ENCODE results near the gene NISCH. TPM values are rescaled to one million over a fixed set of nuclear protein-coding genes. Genes with fewer than 3 reads are reported as not detected.

Gene NISCH
- total RNA-seq, 1 experiment from 2014 or later: 62.2 TPM

- TF ChIP-seq CTCF (IDR thresholded peaks at IDR 0.05; ENCODE audit: insufficient read depth in 1 of 2, low read depth in 1 of 2, low read length in 1 of 2, severe bottlenecking in 1 of 2, unreplicated experiment in 1 of 2): no peak
- Histone ChIP-seq H3K9me3 (no peaks in the 10 kb centered on the region), H3K4me3 (ENCODE audit: low read depth, low read length) (no peak overlapping the region), H3K4me1 (peaks cover 7% of the 10 kb centered on the region), H3K27me3 (replicated peaks; ENCODE audit: control insufficient read depth, insufficient read depth, low read length) (no peaks in the 10 kb centered on the region), H3K36me3 (ENCODE audit: control insufficient read depth, insufficient read depth, low read length) (peaks cover 8% of the 10 kb centered on the region; the same call in 1 of the 2 replicates)
- no peak overlapping the region for H3K4me3 Mint-ChIP-seq (ENCODE audit: unreplicated experiment)
- ChIA-PET CTCF (interaction anchor here (0.5 kb wide), 1 partner anchor 67 kb away, joined by 4 read pairs; no protein-coding TSS in a partner anchor), POLR2A (no interaction called here)
- H3K4me1 Mint-ChIP-seq (ENCODE audit: low read depth, unreplicated experiment): peaks cover 13% of the 10 kb centered on the region
- no peaks in the 10 kb centered on the region for H3K27me3 Mint-ChIP-seq (ENCODE audit: insufficient read depth, unreplicated experiment)
- no peak for DNase-seq
- H3K9me3 Mint-ChIP-seq (ENCODE audit: unreplicated experiment): no peaks in the 10 kb centered on the region
- H3K36me3 Mint-ChIP-seq (ENCODE audit: insufficient read depth, unreplicated experiment): peaks cover 31% of the 10 kb centered on the region
- intact Hi-C loops (cut with micrococcal nuclease; ENCODE audit: unreplicated experiment): no loop called here
- no peak overlapping the region for H3K27ac Mint-ChIP-seq (ENCODE audit: unreplicated experiment)
- no TSS peak for BruUV-seq (replicated peaks)
Measured at GRCh38 chr3:52406791-52407510, 48.5 kb upstream of the NISCH start.

GRCh38 chr3:52407779-52408178 is 47.6 kb upstream of the NISCH start:
- no peaks in the 10 kb centered on the region for H3K9me3 Mint-ChIP-seq (ENCODE audit: unreplicated experiment)
- Histone ChIP-seq H3K27me3 (replicated peaks; ENCODE audit: control insufficient read depth, insufficient read depth, low read length) (no peaks in the 10 kb centered on the region), H3K4me1 (peaks cover 8% of the 10 kb centered on the region), H3K36me3 (ENCODE audit: control insufficient read depth, insufficient read depth, low read length) (peaks cover 8% of the 10 kb centered on the region; the same call in 1 of the 2 replicates), H3K9me3 (no peaks in the 10 kb centered on the region), H3K4me3 (ENCODE audit: low read depth, low read length) (no peak overlapping the region)
- no peak overlapping the region for H3K27ac Mint-ChIP-seq (ENCODE audit: unreplicated experiment)
- peaks cover 13% of the 10 kb centered on the region for H3K4me1 Mint-ChIP-seq (ENCODE audit: low read depth, unreplicated experiment)
- ChIA-PET POLR2A (no interaction called here), CTCF (no interaction called here)
- no peak for TF ChIP-seq CTCF (IDR thresholded peaks at IDR 0.05; ENCODE audit: insufficient read depth in 1 of 2, low read depth in 1 of 2, low read length in 1 of 2, severe bottlenecking in 1 of 2, unreplicated experiment in 1 of 2)
- no peak overlapping the region for H3K4me3 Mint-ChIP-seq (ENCODE audit: unreplicated experiment)
- H3K27me3 Mint-ChIP-seq (ENCODE audit: insufficient read depth, unreplicated experiment): no peaks in the 10 kb centered on the region
- intact Hi-C loops (cut with micrococcal nuclease; ENCODE audit: unreplicated experiment): no loop called here
- DNase-seq: no peak
- peaks cover 31% of the 10 kb centered on the region for H3K36me3 Mint-ChIP-seq (ENCODE audit: insufficient read depth, unreplicated experiment)
- no TSS peak for BruUV-seq (replicated peaks)

- CTCF ChIA-PET: no interaction called here
- DNase-seq: no peak
- no peaks in the 10 kb centered on the region for H3K9me3 ChIP-seq
- Mint-ChIP-seq H3K36me3 (ENCODE audit: insufficient read depth, unreplicated experiment) (peaks cover 26% of the 10 kb centered on the region), H3K4me3 (ENCODE audit: unreplicated experiment) (peak overlapping the region; percentile 81), H3K27ac (ENCODE audit: unreplicated experiment) (peak overlapping the region; percentile 92), H3K27me3 (ENCODE audit: insufficient read depth, unreplicated experiment) (no peaks in the 10 kb centered on the region), H3K9me3 (ENCODE audit: unreplicated experiment) (no peaks in the 10 kb centered on the region), H3K4me1 (ENCODE audit: low read depth, unreplicated experiment) (peaks cover 13% of the 10 kb centered on the region)
- H3K27me3 ChIP-seq (replicated peaks; ENCODE audit: control insufficient read depth, insufficient read depth, low read length): no peaks in the 10 kb centered on the region
- peaks cover 8% of the 10 kb centered on the region for H3K4me1 ChIP-seq
- POLR2A ChIA-PET: no interaction called here
- BruUV-seq (replicated peaks): no TSS peak
- H3K36me3 ChIP-seq (ENCODE audit: control insufficient read depth, insufficient read depth, low read length): peaks cover 8% of the 10 kb centered on the region; the same call in 1 of the 2 replicates
- no peak for TF ChIP-seq CTCF (IDR thresholded peaks at IDR 0.05; ENCODE audit: insufficient read depth in 1 of 2, low read depth in 1 of 2, low read length in 1 of 2, severe bottlenecking in 1 of 2, unreplicated experiment in 1 of 2)
- intact Hi-C loops (cut with micrococcal nuclease; ENCODE audit: unreplicated experiment): no loop called here
- no peak overlapping the region for H3K4me3 ChIP-seq (ENCODE audit: low read depth, low read length)
Measured at GRCh38 chr3:52408466-52408865, 46.9 kb upstream of the NISCH start.
